Measurements from ENCODE around the gene CWC27.

The CWC27 gene

GRCh38 chr5:65043843-65044359, 275.2 kb downstream of the CWC27 start:
- DNase-seq, result no peak

- no peak for DNase-seq
Measured at GRCh38 chr5:65047225-65047624, 278.5 kb downstream of the CWC27 start.

GRCh38 chr5:65047948-65048690, 279.4 kb downstream of the CWC27 start:
- no peak for DNase-seq

- no peak for DNase-seq
Measured at GRCh38 chr5:65050140-65050539, 281.4 kb downstream of the CWC27 start.

- DNase-seq, result no peak
Measured at GRCh38 chr5:65050826-65051498, 282.2 kb downstream of the CWC27 start.

GRCh38 chr5:65055938-65056337, 287.2 kb downstream of the CWC27 start:
- DNase-seq, result no peak

- no peak for DNase-seq
Measured at GRCh38 chr5:65059681-65060598, 291.2 kb downstream of the CWC27 start.

- DNase-seq, result no peak
Measured at GRCh38 chr5:65061250-65061973, 292.7 kb downstream of the CWC27 start.

- DNase-seq, result no peak
Measured at GRCh38 chr5:65061974-65062353, 293.2 kb downstream of the CWC27 start.

- no peak for DNase-seq
Measured at GRCh38 chr5:65062469-65063083, 293.8 kb downstream of the CWC27 start.

- no peak for DNase-seq
Measured at GRCh38 chr5:65065001-65065511, 296.3 kb downstream of the CWC27 start.

- DNase-seq, result no peak
Measured at GRCh38 chr5:65066387-65067146, 297.8 kb downstream of the CWC27 start.

- DNase-seq, result no peak
Measured at GRCh38 chr5:65067147-65067506, 298.4 kb downstream of the CWC27 start.

Measured in right forelimb (tissue), 1 donor.